NCI-H146 treated with DMSO at 0.1 percent for 48 hours (cell line): Measurements from ENCODE around the gene MACROD2.
"Not testable (repeated sequence)": the region's sequence is repeated elsewhere in the genome, so short reads cannot be mapped to it uniquely, and the experiment has no call there.

ENCODE experiments used
- DNase-seq: peaks from one replicate; lab custom pipeline; 2025; ENCODE audit not compliant: unreplicated experiment; lab: John Stamatoyannopoulos, UW

The MACROD2 gene

GRCh38 chr20:15185913-15186312, 1190.6 kb downstream of the MACROD2 start:
- no peak for DNase-seq

- DNase-seq = no peak
Observed at GRCh38 chr20:15187612-15188011, 1192.3 kb downstream of the MACROD2 start.

DNA sequence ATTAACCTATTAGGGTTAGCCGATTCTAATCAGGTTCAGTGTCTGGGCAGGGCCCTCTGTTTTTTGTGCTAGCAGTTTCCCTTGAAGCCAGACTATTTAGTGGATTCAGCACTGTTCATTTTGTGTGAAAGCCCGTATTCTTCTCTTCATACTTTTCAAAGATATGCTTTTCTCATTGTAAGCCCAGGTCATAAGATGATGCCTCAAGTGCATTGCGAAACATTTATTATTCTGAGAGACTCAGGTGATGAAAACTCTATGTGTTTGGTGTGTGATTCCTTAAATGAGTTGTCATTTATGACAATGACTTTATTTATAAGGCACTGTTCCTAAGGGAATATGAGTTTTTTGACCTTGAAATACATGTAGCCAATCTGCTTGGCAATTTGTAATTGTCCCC, 1193.1 kb downstream of the MACROD2 start:
- DNase-seq = no peak

GRCh38 chr20:15191082-15191723, 1195.9 kb downstream of the MACROD2 start:
- DNase-seq = no peak

GRCh38 chr20:15195378-15195777, 1200.1 kb downstream of the MACROD2 start:
- DNase-seq = no peak

GRCh38 chr20:15196547-15197255, 1201.4 kb downstream of the MACROD2 start:
- no peak for DNase-seq

GRCh38 chr20:15198017-15198416, 1202.7 kb downstream of the MACROD2 start:
- DNase-seq = not testable (repeated sequence)

- DNase-seq = no peak
Observed at GRCh38 chr20:15199698-15200097, 1204.4 kb downstream of the MACROD2 start.

DNA sequence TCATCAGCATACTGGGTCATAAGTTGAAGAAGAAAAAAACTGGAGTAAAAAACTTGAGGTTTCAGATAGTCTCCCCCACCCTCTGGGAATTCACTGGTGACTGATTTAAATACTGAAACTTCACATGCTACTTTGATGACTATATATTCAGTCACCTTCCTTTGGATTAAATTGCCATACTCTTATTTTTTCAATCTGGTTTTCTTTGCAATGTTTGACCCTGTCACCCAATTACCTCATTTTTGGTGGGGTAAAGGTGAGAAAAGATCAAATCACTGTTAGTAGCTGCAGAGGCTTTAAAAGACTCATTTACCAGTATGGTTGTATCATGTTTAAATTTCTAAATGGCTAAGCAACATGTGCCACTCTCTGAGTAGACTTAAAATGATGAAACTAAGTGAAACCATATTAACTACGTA, 1204.8 kb downstream of the MACROD2 start:
- no peak for DNase-seq

GRCh38 chr20:15201602-15202001, 1206.3 kb downstream of the MACROD2 start:
- DNase-seq = no peak

DNA sequence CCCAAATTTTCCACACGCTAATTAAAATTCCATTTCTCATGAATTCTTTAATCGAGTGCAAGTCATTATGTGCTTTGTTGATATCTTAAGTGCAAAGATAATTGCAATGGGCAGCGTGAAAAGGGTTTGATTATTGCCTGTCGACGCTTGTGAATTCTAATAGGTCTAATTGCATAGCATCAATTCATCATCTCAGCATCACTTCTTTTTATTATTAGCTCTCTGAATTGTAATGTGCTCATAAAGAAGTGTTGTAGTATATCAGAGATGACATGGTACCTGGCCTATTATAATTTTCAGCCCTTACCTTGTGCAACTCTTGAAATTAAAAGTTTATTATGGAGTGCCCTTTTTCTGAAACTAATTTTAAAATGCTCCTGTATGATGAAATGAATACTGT, 1208.9 kb downstream of the MACROD2 start:
- DNase-seq = peak; percentile 39

DNA sequence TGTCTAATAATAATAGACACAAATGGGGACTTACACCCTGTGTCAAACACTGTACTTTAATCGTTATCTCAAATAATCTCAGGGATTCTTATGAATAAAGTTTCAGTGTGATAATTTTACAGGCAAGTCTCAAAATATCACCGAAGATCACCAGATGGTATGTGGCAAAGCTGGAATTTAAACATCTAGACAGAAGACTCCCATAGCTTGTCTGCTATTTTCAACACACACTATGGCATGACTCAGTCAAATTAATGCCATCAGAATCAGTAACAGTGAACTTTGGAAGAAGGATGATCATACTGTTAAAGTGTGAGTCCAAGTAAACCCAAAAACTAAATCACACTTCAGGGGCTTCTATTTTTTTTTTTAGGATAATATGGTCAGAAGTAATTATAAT, 1209.7 kb downstream of the MACROD2 start:
- no peak for DNase-seq

DNA sequence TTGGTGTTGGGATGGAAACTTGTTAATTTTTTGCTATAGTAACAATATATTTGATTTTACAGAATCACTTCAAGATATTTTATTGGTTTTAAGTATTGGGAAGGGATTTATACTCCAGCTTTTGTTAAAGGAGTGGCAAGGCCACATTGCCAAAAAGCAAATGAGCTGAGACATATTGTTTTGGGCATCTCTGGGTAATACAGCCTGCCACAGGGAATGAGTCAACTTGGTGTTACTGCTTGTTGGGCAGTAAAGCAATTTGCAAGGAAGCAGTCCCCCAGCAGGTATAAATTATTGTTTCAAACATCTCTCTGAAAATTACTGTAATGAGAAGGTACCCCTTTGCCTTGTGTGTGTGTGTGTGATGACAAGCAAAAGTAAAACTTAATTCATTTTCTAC, 1210.4 kb downstream of the MACROD2 start:
- no peak for DNase-seq

- DNase-seq = no peak
Observed at GRCh38 chr20:15209537-15209936, 1214.2 kb downstream of the MACROD2 start.

- no peak for DNase-seq
Observed at GRCh38 chr20:15214051-15214450, 1218.7 kb downstream of the MACROD2 start.

GRCh38 chr20:15220009-15220656, 1224.8 kb downstream of the MACROD2 start:
- no peak for DNase-seq

GRCh38 chr20:15220778-15221565, 1225.7 kb downstream of the MACROD2 start:
- DNase-seq = no peak

GRCh38 chr20:15222502-15223330, 1227.4 kb downstream of the MACROD2 start:
- DNase-seq = no peak

DNA sequence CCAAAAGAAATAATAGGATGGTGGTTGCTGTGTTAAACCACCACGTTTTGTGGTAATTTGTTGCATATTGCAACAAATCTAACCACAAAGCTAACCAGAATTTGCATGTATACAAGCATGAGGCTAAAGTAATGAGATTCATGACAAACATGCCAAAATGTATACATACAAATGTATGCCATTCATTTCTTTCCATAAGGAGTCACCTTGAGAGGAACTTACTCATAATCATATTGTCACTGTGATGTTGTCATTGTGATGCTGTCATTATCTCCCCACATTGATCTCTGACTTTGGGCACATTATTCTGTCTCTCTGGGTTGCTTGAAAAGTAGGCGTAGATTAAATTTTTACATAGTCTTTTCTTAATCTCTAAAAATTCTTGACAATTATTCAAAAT, 1228.9 kb downstream of the MACROD2 start:
- no peak for DNase-seq

GRCh38 chr20:15227102-15227501, 1231.8 kb downstream of the MACROD2 start:
- no peak for DNase-seq

- no peak for DNase-seq
Observed at GRCh38 chr20:15232243-15232642, 1236.9 kb downstream of the MACROD2 start.
